HL-60 (cell line): Measurements from ENCODE around the gene TSC22D4.

Source experiments
- GABPA ChIP-seq: IDR thresholded peaks from 2 replicates; pipeline ENCODE4 v1.6.1; 2012; ENCODE audit warnings: low read depth
- POLR2AphosphoS5 ChIP-seq: IDR thresholded peaks from 2 replicates; pipeline ENCODE4 v1.6.1; 2012; ENCODE audit warnings: low read depth
- SPI1 ChIP-seq: IDR thresholded peaks from 2 replicates; pipeline ENCODE4 v1.6.1; 2012; ENCODE audit warnings: low read depth, mild to moderate bottlenecking, borderline replicate concordance
- TF ChIP-seq, protein P1 (sequence below): IDR thresholded peaks from one replicate; pipeline ENCODE4 v1.5.1; 2011; ENCODE audit warnings: low read length, control low read depth, inconsistent platforms; ENCODE audit not compliant: insufficient read depth
- TF ChIP-seq, protein P2 (sequence below): IDR thresholded peaks from 2 replicates; pipeline ENCODE4 v1.6.1; 2012; ENCODE audit warnings: low read depth; ENCODE audit not compliant: insufficient replicate concordance

DNA sequence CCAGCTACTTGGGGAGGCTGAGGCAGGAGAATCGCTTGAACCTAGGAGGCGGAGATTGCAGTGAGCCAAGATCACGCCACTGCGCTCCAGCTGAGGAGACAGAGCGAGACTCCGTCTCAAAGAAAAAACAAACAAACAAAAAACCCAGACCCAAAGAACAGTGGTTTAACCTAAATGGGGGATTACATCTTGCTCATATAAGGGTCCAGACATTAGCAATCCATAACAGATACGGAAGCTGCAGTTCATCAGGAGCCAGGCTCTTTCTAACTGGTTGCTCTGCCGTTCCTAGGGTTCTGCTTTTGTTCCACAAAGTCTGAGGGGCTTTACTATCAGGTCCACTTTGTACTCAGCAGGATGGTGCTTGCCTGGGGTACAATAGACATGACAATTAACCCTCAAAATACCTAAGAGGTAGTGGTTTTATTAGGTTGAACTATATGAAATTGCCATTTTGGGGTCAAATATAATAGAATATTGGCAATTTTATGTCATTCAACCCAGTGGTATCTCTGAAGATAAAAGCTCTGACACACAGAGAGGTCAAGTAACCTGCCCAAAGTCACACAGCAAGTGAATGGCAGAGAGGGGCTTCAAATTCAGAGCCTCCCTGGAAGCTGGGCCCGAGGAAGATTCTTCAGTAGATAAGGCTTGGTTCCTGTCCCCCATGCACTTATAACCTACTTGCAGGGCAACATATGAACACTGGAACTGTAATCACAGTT, 26.0 kb upstream of the TSC22D4 start:
- TF ChIP-seq, protein P1, sequence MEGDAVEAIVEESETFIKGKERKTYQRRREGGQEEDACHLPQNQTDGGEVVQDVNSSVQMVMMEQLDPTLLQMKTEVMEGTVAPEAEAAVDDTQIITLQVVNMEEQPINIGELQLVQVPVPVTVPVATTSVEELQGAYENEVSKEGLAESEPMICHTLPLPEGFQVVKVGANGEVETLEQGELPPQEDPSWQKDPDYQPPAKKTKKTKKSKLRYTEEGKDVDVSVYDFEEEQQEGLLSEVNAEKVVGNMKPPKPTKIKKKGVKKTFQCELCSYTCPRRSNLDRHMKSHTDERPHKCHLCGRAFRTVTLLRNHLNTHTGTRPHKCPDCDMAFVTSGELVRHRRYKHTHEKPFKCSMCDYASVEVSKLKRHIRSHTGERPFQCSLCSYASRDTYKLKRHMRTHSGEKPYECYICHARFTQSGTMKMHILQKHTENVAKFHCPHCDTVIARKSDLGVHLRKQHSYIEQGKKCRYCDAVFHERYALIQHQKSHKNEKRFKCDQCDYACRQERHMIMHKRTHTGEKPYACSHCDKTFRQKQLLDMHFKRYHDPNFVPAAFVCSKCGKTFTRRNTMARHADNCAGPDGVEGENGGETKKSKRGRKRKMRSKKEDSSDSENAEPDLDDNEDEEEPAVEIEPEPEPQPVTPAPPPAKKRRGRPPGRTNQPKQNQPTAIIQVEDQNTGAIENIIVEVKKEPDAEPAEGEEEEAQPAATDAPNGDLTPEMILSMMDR: no peak
- TF ChIP-seq POLR2AphosphoS5: no peak
- no peak for TF ChIP-seq GABPA
- no peak for TF ChIP-seq SPI1
- TF ChIP-seq, protein P2, sequence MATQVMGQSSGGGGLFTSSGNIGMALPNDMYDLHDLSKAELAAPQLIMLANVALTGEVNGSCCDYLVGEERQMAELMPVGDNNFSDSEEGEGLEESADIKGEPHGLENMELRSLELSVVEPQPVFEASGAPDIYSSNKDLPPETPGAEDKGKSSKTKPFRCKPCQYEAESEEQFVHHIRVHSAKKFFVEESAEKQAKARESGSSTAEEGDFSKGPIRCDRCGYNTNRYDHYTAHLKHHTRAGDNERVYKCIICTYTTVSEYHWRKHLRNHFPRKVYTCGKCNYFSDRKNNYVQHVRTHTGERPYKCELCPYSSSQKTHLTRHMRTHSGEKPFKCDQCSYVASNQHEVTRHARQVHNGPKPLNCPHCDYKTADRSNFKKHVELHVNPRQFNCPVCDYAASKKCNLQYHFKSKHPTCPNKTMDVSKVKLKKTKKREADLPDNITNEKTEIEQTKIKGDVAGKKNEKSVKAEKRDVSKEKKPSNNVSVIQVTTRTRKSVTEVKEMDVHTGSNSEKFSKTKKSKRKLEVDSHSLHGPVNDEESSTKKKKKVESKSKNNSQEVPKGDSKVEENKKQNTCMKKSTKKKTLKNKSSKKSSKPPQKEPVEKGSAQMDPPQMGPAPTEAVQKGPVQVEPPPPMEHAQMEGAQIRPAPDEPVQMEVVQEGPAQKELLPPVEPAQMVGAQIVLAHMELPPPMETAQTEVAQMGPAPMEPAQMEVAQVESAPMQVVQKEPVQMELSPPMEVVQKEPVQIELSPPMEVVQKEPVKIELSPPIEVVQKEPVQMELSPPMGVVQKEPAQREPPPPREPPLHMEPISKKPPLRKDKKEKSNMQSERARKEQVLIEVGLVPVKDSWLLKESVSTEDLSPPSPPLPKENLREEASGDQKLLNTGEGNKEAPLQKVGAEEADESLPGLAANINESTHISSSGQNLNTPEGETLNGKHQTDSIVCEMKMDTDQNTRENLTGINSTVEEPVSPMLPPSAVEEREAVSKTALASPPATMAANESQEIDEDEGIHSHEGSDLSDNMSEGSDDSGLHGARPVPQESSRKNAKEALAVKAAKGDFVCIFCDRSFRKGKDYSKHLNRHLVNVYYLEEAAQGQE: no peak
